HG02840 (cell line): ENCODE results near the gene MDK.
"Not testable (repeated sequence)": the region's sequence is repeated elsewhere in the genome, so short reads cannot be mapped to it uniquely, and the experiment has no call there.

Source experiments
- ATAC-seq: cut with Tn5 transposase; IDR thresholded peaks from one replicate; pipeline ENCODE4 v1.9.1; 2021; ENCODE audit warnings: mild to moderate bottlenecking, moderate library complexity, moderate number of reproducible peaks; ENCODE audit not compliant: unreplicated experiment, low FRiP score

The MDK gene

GRCh38 chr11:46367244-46367915, 14.1 kb upstream of the MDK start:
- no peak for ATAC-seq

GRCh38 chr11:46367916-46368267, 13.6 kb upstream of the MDK start:
- ATAC-seq: no peak

GRCh38 chr11:46369458-46370152, 11.9 kb upstream of the MDK start:
- no peak for ATAC-seq

- ATAC-seq: no peak
Observed at GRCh38 chr11:46370253-46370652, 11.2 kb upstream of the MDK start.

- ATAC-seq: not testable (repeated sequence)
Observed at GRCh38 chr11:46371262-46371661, 10.2 kb upstream of the MDK start.

- no peak for ATAC-seq
Observed at GRCh38 chr11:46372086-46372485, 9.4 kb upstream of the MDK start.

GRCh38 chr11:46372501-46372900, 9.0 kb upstream of the MDK start:
- ATAC-seq: not testable (repeated sequence)

- ATAC-seq: no peak
Observed at GRCh38 chr11:46373787-46374740, 7.4 kb upstream of the MDK start.

- no peak for ATAC-seq
Observed at GRCh38 chr11:46374815-46375214, 6.7 kb upstream of the MDK start.

GRCh38 chr11:46375392-46376101, 5.9 kb upstream of the MDK start:
- ATAC-seq: no peak

- no peak for ATAC-seq
Observed at GRCh38 chr11:46376258-46377050, 5.0 kb upstream of the MDK start.

GRCh38 chr11:46377290-46377689, 4.2 kb upstream of the MDK start:
- no peak for ATAC-seq

- no peak for ATAC-seq
Observed at GRCh38 chr11:46377831-46378230, 3.6 kb upstream of the MDK start.

- no peak for ATAC-seq
Observed at GRCh38 chr11:46378296-46378695, 3.2 kb upstream of the MDK start.

GRCh38 chr11:46378811-46379481, 2.5 kb upstream of the MDK start:
- no peak for ATAC-seq

- ATAC-seq: not testable (repeated sequence)
Observed at GRCh38 chr11:46379482-46380293, 1.8 kb upstream of the MDK start.

GRCh38 chr11:46380340-46381047, 975 bp upstream of the MDK start:
- ATAC-seq: no peak
